ENCODE data around the gene HOXB3.

GRCh38 chr17:48514477-48514876 lies 75.6 kb downstream of the HOXB3 start:
- no peak for TF ChIP-seq CTCF (IDR thresholded peaks at IDR 0.05; ENCODE audit: low read length)
- no peak for TF ChIP-seq EZH2 (IDR thresholded peaks at IDR 0.05; ENCODE audit: borderline replicate concordance, low read length)
